PC-9 (cell line): ENCODE measurements around the gene AMACR.

Experiments
- EZH2 ChIP-seq: fragments of 200-600 bp; sonication (generic); IDR thresholded peaks from 2 replicates; pipeline ENCODE4 v1.8.0; 2017; ENCODE audit warnings: antibody characterized with exemption, low read depth
- TF ChIP-seq, protein P1 (sequence below): fragments of 200-600 bp; sonication (generic); conservative IDR thresholded peaks from 2 replicates; pipeline ENCODE4 v1.6.1; 2017; ENCODE audit warnings: mixed run types, antibody characterized with exemption, mild to moderate bottlenecking, moderate library complexity

DNA sequence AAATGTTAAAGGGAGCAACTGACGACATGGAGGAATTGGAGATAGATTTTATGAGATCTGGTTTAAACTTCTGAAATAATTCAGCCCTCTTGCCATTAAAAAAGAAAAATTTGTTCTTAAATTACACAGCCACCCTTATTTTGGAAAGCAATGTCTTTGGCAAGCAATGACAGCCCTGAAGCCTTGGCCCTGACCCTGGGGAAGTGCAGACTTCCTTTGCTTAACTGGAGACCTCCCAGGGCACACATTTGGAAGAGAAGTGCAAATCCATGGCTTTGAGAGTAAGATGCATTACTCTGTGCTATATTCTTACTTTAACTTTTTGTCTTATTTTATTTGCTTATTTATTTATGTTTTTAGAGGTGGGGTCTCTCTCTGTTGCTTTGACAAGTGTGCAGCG lies 49.7 kb downstream of the AMACR start:
- TF ChIP-seq, protein P1, sequence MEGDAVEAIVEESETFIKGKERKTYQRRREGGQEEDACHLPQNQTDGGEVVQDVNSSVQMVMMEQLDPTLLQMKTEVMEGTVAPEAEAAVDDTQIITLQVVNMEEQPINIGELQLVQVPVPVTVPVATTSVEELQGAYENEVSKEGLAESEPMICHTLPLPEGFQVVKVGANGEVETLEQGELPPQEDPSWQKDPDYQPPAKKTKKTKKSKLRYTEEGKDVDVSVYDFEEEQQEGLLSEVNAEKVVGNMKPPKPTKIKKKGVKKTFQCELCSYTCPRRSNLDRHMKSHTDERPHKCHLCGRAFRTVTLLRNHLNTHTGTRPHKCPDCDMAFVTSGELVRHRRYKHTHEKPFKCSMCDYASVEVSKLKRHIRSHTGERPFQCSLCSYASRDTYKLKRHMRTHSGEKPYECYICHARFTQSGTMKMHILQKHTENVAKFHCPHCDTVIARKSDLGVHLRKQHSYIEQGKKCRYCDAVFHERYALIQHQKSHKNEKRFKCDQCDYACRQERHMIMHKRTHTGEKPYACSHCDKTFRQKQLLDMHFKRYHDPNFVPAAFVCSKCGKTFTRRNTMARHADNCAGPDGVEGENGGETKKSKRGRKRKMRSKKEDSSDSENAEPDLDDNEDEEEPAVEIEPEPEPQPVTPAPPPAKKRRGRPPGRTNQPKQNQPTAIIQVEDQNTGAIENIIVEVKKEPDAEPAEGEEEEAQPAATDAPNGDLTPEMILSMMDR = no peak
- TF ChIP-seq EZH2 = no peak
